Muscle layer of colon (tissue), 2 donors: ENCODE data around the gene PREX1.

Experiments used
- H3K27ac ChIP-seq: one replicate; pipeline ENCODE4 v1.7.0; 2013; ENCODE audit warnings: low read depth, mild to moderate bottlenecking, low read length, moderate library complexity
- H3K27me3 ChIP-seq, 2 donors: one replicate each; pipeline ENCODE4 v1.7.0; 2013; ENCODE audit warnings: low read length in 2 of 2, mild to moderate bottlenecking in 2 of 2; ENCODE audit not compliant: insufficient read depth in 2 of 2, control insufficient read depth in 1 of 2
- H3K36me3 ChIP-seq: one replicate; pipeline ENCODE4 v1.7.0; 2013; ENCODE audit warnings: mild to moderate bottlenecking, low read length; ENCODE audit not compliant: insufficient read depth
- H3K4me1 ChIP-seq: one replicate; pipeline ENCODE4 v1.7.0; 2013; ENCODE audit warnings: mild to moderate bottlenecking, low read length; ENCODE audit not compliant: insufficient read depth
- H3K4me3 ChIP-seq, 2 donors: one replicate each; pipeline ENCODE4 v1.7.0; 2013; ENCODE audit warnings: low read length in 2 of 2, low read depth in 1 of 2, mild to moderate bottlenecking in 1 of 2, moderate library complexity in 1 of 2
- H3K9ac ChIP-seq: one replicate; pipeline ENCODE4 v1.7.0; 2013; ENCODE audit warnings: low read length
- H3K9me3 ChIP-seq: one replicate; pipeline ENCODE4 v1.7.0; 2013; ENCODE audit warnings: mild to moderate bottlenecking, low read length
- donor health status: abdominal sarcoma.
- donor health status: Adenocarcinoma of cecum.

The PREX1 gene

DNA sequence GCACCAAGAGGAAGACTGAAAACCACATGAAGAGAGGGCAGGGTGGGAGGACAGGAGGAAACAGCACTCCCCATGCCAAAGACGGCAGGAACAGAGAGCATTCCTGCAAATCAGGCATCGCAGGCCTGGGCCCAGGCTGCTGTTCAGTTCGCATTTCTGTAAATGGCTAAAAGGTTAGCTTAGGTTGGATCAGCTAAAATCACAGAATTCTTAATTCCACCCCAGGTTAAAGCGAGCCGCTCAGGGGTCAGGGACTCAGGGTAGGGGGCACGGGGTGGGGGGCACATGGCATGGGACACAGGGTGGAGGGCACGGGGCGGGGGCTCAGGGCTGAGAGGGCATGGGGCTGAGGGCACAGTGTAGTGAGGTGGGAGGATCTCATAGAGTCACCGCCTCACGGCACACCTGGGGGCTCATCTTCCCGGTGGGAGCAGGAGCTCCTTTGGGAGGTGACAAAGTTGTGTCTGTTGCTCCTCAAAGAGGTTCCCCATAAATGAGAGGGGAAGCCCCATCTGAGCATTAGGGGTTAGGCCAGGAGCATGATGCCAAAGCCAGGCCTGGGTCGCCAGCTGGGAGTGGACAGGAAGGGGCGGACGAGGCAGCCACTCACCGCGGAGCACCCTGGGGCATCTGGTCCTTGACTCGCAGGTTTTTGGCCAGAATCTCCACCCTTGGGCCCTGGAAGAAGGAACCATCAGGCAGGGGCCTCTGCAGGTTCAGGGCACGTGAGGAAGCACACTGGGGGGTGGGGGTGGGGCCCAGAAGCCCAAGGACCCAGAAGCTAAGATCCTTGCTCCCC, 200.7 kb downstream of the PREX1 start:
- no peak overlapping the region for H3K9ac ChIP-seq
- no peaks in the 10 kb centered on the region for H3K27me3 ChIP-seq
- no peak overlapping the region for H3K4me3 ChIP-seq
- no peaks in the 10 kb centered on the region for H3K4me1 ChIP-seq
- H3K36me3 ChIP-seq = no peaks in the 10 kb centered on the region
- no peaks in the 10 kb centered on the region for H3K9me3 ChIP-seq
- H3K27ac ChIP-seq = no peak overlapping the region

DNA sequence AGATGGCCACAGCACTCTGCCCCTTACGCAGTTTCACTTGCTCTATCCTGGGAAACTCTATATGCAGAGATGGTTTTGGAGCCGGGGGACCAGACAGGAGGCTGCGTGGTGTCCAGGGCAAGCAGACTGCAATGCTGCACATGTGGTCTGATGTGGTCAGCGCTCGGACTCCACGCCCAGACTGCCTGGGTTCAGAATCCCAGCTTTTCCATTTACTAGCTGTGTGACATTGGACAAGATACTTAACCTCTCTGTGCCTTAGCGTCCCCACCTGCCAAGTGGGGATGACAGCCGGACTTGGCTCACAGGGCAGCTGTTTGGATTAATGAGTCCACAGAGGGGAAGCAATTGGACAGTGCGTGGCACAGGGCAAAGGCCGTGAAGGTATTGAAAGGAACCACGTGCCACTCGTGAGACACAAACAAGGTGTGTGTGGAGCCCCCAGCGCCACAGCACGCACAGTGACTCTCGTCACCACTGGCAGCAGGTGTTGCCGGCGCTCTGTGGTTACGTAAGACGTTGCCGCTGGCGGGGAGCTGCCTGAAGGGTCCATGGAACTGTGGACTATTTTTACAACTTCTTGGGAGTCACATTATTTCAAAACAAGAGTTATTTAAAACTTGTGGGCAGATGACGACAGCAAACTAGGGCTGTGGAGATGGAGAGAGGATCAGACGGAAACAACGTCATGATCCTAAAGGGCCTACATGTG, 201.4 kb downstream of the PREX1 start:
- Histone ChIP-seq H3K36me3 (no peaks in the 10 kb centered on the region), H3K4me1 (peaks cover under 1% of the 10 kb centered on the region), H3K27ac (no peak overlapping the region)

GRCh38 chr20:48625136-48625900, 202.5 kb downstream of the PREX1 start:
- Histone ChIP-seq H3K9me3 (no peaks in the 10 kb centered on the region), H3K9ac (no peak overlapping the region), H3K36me3 (no peaks in the 10 kb centered on the region), H3K27me3 (no peaks in the 10 kb centered on the region), H3K4me1 (peaks cover 11% of the 10 kb centered on the region), H3K4me3 (no peak overlapping the region), H3K27ac (no peak overlapping the region)

More for the DNA sequence above, 201.4 kb downstream of the PREX1 start:
- no peaks in the 10 kb centered on the region for H3K27me3 ChIP-seq
- no peak overlapping the region for H3K4me3 ChIP-seq
- H3K9ac ChIP-seq = no peak overlapping the region
- H3K9me3 ChIP-seq = no peaks in the 10 kb centered on the region

DNA sequence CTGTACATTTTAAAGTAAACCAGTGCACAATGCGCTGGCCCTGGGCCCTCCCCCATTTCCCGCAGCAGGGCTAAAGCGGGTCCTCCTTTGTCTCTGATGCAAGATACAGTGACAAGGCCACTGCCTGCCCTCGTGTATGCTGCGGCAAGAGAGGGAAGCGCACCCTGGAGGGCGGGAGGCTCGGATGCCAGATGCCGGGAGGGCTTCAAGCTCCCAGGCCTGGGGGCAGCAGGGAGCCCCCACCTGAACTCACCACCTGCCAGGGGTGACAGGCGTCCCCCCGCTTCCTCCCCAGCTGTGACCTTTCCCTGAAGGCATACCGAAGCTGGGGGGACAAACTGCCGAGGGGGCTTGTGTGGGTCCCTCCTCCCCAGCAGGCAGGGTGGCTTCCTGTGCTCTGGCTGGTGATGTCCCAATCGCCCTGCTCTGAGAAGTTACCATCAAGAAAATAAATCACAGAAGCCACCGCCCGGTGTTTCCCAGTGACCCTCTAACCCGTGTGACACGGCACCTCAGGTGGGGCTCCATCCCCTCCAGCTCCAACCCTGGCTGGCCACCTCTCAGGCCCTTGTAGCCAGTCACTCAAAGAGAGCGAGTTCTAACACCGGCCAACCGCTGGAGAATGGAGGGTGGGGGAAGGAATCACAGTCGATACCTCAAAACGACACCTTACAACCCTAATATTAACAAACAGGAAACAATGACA, 203.3 kb downstream of the PREX1 start:
- Histone ChIP-seq H3K36me3 (no peaks in the 10 kb centered on the region), H3K9me3 (no peaks in the 10 kb centered on the region), H3K27me3 (no peaks in the 10 kb centered on the region), H3K9ac (no peak overlapping the region), H3K4me1 (peaks cover 19% of the 10 kb centered on the region), H3K27ac (no peak overlapping the region), H3K4me3 (no peak overlapping the region)

DNA sequence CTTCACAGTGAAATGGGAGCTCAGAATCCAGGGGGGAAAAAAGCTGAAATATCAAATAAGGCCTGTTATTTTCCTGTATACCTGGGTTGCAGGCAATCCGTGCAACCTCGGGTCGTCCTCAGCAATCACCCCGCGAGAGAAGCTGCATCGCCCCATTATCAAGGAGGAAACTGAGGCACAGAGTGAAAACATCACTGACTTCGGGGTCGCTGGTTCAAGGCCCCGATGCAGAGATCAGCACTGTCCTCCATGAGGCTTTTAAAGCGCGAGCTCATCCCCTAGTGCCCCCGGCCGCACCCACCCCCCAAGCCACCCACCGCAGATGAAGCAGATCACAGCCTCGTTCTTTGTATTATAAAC, 203.9 kb downstream of the PREX1 start:
- Histone ChIP-seq H3K27me3 (no peaks in the 10 kb centered on the region), H3K4me1 (peaks cover 23% of the 10 kb centered on the region), H3K36me3 (no peaks in the 10 kb centered on the region), H3K4me3 (no peak overlapping the region), H3K9me3 (no peaks in the 10 kb centered on the region), H3K27ac (no peak overlapping the region), H3K9ac (no peak overlapping the region)

DNA sequence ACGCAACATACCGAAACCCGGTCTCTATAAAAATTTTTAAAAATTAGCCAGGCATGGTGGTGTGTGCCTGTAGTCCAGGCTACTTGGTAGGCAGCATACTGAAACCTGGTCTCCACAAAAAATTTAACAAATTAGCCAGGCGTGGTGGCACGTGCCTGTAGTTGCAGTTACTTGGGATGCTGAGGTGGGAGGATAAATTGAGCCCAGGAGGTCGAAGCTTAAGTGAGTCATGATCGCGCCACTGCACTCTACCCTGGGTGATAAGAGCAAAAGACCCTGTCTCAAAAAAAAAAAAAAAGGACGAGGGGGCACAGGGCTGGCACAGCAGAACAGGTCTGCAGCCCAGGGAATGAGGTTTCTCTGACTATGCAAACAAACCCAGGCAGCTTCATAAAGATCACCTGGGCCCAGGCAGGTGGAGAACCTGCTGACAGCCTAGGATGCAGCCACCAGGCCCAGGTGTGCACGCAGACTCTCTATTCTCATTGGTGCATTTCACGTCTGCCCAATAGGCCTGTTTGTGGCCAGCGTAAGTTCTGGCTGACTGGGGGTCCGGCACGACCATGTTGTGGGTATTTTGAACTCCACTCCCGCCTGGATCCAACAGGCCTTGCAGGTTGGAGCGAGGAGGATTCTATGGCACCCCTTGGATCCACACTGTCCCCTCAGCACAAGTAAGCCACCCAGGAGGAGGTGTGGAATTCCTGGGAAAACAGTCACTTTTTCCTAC, 204.5 kb downstream of the PREX1 start:
- Histone ChIP-seq H3K4me1 (peaks cover 23% of the 10 kb centered on the region), H3K9ac (no peak overlapping the region), H3K36me3 (no peaks in the 10 kb centered on the region), H3K9me3 (no peaks in the 10 kb centered on the region), H3K27me3 (no peaks in the 10 kb centered on the region), H3K4me3 (no peak overlapping the region), H3K27ac (no peak overlapping the region)

DNA sequence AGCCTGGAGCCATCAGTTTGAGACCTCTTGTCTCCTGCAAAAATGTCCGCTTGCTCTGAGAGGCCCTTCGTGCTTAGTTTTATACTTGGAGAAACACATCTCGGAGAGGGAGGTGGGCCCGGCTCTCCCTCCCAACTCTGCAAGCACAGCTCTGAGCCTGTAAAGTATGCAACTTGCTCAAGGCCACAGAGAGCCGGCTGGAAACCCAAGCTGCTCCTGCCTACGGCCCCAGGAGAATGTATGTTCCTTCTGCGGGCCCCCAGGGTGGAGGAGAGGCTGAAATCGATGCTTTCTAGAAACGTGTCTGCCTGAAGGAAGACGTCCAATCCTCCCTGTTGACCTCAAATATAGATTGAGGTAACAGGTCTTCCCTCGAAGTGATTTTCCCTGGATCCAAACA, 205.4 kb downstream of the PREX1 start:
- H3K4me3 ChIP-seq = no peak overlapping the region
- no peaks in the 10 kb centered on the region for H3K27me3 ChIP-seq
- H3K4me1 ChIP-seq = peaks cover 23% of the 10 kb centered on the region
- H3K36me3 ChIP-seq = no peaks in the 10 kb centered on the region
- H3K27ac ChIP-seq = no peak overlapping the region
- H3K9me3 ChIP-seq = no peaks in the 10 kb centered on the region
- H3K9ac ChIP-seq = no peak overlapping the region

GRCh38 chr20:48621376-48622078, 206.3 kb downstream of the PREX1 start:
- Histone ChIP-seq H3K9me3 (no peaks in the 10 kb centered on the region), H3K27ac (no peak overlapping the region), H3K36me3 (no peaks in the 10 kb centered on the region), H3K9ac (no peak overlapping the region), H3K4me3 (no peak overlapping the region), H3K4me1 (peaks cover 23% of the 10 kb centered on the region), H3K27me3 (no peaks in the 10 kb centered on the region)

DNA sequence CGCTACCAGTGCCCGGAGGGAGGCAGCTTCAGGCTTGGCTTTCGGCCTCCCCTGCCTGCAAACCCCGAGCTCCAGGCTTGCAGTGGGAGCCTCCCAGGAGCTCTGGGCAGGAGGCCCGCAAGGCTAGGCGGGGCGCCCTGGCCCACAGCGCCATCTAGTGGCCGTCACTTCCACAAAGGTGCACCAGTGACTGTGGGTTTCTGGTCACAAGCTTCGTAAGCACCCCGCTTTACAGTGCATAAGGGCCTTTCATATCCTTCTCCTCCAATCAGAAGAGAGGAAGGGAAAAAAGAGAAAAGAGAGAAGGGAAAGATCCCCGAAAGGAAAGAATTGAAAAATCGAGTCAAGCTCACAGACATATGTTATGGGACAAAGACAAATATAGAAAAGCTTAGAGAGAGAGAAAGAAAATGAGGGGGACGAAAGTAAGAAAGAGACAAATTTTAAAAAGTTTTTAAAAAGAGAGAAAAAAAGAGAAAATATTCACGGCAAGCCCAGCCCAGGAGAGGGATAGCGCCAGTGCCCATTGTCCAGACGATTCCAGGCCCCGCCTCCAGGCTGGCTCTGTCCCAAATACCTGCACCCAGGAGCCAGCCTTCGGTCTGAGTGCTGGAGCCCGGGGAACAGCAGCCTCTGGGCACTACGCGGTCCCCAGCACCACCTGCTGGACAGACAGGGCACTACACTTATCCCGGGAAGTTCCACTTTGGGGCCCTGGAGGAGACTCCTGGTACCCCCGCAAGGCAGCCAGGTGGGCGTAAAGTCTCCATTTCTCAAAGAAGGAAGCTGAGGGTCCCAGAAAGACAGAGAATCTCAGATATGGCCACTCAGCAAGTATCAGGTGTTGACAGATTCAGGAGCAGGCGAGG, 207.1 kb downstream of the PREX1 start:
- H3K9me3 ChIP-seq = no peaks in the 10 kb centered on the region
- H3K27ac ChIP-seq = no peak overlapping the region
- peaks cover 23% of the 10 kb centered on the region for H3K4me1 ChIP-seq
- H3K9ac ChIP-seq = no peak overlapping the region
- H3K27me3 ChIP-seq = no peaks in the 10 kb centered on the region
- no peaks in the 10 kb centered on the region for H3K36me3 ChIP-seq
- H3K4me3 ChIP-seq = peak overlapping the region; percentile 7 to 47

DNA sequence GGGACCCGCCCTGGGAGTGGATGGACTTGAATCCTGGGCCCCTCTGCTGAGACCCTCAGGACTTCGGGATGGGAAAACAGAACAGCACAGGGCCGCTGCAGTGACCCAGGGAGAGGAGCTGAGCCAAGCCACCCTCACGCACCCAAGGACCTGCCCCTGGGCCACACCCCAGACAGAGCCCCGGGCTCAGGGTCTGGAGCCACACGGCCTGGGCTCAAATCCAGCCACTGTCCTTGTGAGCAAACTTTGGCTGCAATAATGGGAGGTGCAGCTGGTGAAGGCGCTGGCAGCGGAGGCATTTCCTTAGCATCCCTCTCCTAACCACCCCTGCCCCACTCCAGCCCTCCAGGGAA, 207.7 kb downstream of the PREX1 start:
- Histone ChIP-seq H3K27ac (no peak overlapping the region), H3K9ac (no peak overlapping the region), H3K4me3 (peak overlapping the region; percentile 5 to 47), H3K4me1 (peaks cover 23% of the 10 kb centered on the region), H3K9me3 (no peaks in the 10 kb centered on the region), H3K27me3 (no peaks in the 10 kb centered on the region), H3K36me3 (no peaks in the 10 kb centered on the region)
